NCI-H510A treated with DMSO at 0.1 percent for 48 hours (cell line): ENCODE results near the gene GOLIM4.
"Not testable (repeated sequence)": the region's sequence is repeated elsewhere in the genome, so short reads cannot be mapped to it uniquely, and the experiment has no call there.

ENCODE experiments used
- DNase-seq: peaks from one replicate; lab custom pipeline; 2025; lab: John Stamatoyannopoulos, UW

Gene GOLIM4

GRCh38 chr3:168048414-168049330, 47.1 kb downstream of the GOLIM4 start:
- DNase-seq = no peak

- DNase-seq = no peak
Observed at GRCh38 chr3:168047936-168048335, 47.8 kb downstream of the GOLIM4 start.

DNA sequence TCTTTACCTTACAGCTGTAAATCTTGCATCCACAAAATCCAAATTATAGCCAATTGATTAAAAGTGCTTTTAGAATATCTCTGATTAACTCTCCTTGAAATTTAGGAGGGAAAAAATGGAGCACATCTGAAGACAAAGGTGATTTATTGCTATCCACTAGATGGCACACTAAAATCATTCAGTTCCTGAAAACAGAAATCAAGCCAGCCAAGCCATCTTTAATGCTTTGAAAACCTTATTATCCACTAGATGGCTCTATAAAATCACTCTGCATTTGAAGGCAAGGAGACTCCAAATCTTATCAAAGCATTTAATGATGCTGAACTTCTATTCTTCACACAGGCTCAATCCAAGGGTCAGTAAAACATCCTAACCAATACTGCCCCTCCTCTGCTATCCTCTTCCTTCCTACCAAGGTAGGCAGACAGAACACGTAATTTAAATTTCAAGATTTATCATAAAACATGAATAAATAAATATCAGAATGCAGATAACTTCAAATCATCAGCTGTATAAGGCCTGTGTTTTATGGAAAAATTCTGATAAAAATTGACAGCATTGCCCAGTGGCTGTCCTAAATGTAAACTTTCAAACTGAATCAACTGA, 48.4 kb downstream of the GOLIM4 start:
- DNase-seq = peak; percentile 88

- DNase-seq = no peak
Observed at GRCh38 chr3:168044049-168044448, 51.7 kb downstream of the GOLIM4 start.

GRCh38 chr3:168040607-168041208, 55.0 kb downstream of the GOLIM4 start:
- DNase-seq = peak; percentile 61

- DNase-seq = no peak
Observed at GRCh38 chr3:168037020-168037419, 58.7 kb downstream of the GOLIM4 start.

DNA sequence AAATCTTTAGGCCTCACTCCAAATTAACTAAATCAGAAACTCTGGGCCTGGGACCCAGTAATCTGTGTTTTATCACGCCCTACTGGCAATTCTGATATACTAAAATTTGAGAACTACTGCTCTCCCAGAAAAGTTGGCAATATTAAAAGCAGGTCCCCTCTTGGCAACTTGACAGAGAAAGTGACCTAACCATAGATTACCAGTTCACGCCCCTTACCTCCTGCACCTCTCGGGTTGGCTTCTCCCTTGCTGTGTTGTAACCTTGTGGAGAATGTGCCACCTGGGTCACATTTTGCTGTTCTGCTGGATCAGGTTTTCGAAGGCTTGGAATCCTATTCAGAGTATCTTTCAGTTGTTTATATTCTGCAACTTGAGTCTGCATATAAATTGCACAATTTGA, 59.1 kb downstream of the GOLIM4 start:
- no peak for DNase-seq

DNA sequence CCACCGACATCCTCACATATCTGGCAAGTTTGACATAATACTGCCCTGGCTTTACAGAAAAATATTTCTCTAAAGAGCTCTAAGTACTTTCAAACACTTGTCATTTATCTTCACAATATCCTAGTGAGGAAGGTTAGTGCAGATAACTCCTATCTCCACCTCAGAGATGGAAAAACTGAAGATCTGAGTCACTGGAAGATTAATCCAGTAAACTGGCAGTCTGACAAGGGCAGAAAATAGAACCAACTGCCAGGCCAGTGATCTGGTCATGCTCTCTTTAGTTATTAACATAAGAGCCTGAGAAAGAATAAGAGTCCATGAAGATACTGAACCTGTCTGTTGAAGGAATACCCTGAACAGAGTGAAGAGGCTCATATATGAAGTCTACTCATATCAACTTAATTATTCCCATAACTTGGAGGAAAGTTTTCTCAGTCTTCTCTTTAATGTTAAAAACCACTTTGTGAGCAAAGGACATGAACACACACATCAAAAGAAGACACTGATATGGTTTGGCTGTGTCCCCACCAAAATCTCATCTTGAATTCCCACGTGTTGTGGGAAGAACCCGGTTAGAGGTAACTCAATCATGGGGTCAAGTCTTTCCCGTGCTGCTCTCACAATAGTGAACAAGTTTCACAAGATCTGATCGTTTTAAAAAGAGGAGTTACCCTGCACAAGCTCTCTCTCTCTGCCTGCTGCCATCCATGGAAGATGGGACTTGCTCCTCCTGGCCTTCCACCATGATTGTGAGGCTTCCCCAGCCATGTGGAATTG, 61.4 kb downstream of the GOLIM4 start:
- no peak for DNase-seq

DNA sequence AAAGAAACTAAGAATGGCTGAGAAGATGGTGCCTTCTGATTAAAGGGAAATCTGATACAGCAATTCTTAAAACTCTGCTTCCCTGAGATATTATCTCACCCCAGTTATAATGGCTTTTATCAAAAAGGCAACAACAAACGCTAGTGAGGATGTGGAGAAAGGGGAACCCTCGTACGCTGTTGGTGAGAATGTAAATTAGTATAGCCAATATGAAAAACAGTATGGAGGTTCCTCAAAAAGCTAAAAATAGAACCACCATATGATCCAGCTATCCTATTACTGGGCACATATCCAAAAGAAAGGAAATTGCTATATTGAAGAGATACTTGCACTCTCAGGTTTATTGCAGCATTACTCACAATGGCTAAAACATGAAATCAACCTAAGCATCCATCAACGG, 65.1 kb downstream of the GOLIM4 start:
- peak; percentile 17 for DNase-seq

DNA sequence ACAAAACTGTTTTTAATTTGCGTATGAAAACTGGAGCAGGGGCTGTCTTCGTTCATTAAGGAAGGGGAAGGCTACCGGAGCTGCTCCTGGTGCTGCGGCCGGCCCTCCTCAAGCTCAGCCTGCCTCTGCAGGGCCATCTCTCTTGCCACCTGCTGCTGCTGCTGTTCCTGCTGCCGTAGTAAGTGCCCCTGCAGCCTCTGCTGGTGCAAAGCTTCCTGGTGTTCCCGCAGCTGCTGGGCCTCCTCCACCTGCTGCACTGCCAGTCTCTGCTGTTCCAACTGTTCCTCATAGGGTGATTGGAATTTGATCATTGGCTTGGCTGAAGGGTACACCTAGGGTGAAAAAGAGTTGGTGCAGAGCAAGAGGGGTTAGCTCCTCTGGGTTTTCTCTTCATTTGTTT, 66.0 kb downstream of the GOLIM4 start:
- DNase-seq = peak; percentile 79

DNA sequence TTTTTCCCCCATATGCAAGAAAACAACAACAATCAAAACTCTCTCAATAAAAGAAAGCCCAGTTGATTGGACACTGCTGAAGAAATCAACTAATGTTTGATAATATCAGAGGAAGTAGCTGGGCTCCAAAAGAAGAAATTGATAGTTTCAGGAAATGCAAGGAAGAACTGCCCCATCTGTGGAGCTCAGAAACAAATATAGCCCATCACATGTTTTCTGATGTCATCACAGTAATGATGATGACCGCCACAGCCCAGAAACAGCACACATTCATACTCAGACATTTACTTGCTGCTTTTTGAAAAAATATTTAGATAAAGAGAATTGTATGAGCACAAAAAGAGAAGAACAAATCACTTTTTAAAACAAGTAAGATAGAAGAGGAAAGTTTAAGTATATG, 67.6 kb downstream of the GOLIM4 start:
- no peak for DNase-seq

- no peak for DNase-seq
Observed at GRCh38 chr3:168026764-168027163, 69.0 kb downstream of the GOLIM4 start.

- DNase-seq = no peak
Observed at GRCh38 chr3:168025076-168025475, 70.6 kb downstream of the GOLIM4 start.

DNA sequence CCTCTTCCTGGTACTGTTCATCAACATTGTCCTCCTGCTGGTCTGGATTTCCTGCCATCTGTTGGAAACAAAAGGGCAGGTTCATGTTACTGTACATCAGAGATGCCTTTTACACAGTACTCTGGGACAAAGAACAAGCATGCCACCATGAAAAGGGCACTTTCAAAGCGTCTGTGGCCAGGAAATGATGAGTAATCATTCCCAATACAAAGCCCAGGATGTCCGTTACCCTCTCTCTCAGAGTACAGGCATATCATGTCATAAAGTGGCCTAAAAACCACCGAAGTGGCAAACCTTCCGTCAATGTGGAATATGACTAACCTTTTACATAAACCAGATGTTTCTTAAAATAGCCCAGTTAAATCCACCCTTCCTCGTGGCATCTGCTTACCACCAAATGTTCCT, 71.2 kb downstream of the GOLIM4 start:
- DNase-seq = peak; percentile 62

GRCh38 chr3:168021737-168022450, 73.8 kb downstream of the GOLIM4 start:
- DNase-seq = no peak

- DNase-seq = not testable (repeated sequence)
Observed at GRCh38 chr3:168011280-168011679, 84.4 kb downstream of the GOLIM4 start.

- DNase-seq = no peak
Observed at GRCh38 chr3:168006584-168006983, 89.1 kb downstream of the GOLIM4 start.

- DNase-seq = no peak
Observed at GRCh38 chr3:168003911-168004310, 91.8 kb downstream of the GOLIM4 start.

GRCh38 chr3:168002786-168003368, 92.8 kb downstream of the GOLIM4 start:
- no peak for DNase-seq

- DNase-seq = no peak
Observed at GRCh38 chr3:168001244-168001643, 94.5 kb downstream of the GOLIM4 start.

DNA sequence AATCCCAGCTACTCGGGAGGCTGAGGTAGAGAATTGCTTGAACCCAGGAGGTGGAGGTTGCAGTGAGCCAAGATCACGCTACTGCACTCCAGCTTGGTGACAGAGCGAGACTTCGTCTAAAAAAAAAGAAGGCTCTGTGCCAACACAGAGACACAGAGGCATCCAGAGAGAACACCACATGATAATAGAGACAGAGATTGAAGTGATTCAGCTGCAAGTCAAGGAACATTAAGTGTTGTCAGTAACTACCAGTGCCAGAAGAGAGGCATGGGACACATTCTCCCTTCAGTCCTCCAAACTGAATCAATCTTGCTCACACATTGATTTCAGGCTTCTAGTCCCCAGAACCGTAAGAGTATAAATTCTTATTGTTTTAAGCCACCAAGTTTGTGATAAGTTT, 97.5 kb downstream of the GOLIM4 start:
- DNase-seq = no peak
